Measurements from ENCODE around the gene DCANP1. TPM values are rescaled to one million over a fixed set of nuclear protein-coding genes. Genes with fewer than 3 reads are reported as not detected.

DCANP1 gene
- total and polyA plus RNA-seq, 9 of the 15 experiments (the other 6 are each of a cell fraction or from before 2014, with no cell fraction given) = not detected

DNA sequence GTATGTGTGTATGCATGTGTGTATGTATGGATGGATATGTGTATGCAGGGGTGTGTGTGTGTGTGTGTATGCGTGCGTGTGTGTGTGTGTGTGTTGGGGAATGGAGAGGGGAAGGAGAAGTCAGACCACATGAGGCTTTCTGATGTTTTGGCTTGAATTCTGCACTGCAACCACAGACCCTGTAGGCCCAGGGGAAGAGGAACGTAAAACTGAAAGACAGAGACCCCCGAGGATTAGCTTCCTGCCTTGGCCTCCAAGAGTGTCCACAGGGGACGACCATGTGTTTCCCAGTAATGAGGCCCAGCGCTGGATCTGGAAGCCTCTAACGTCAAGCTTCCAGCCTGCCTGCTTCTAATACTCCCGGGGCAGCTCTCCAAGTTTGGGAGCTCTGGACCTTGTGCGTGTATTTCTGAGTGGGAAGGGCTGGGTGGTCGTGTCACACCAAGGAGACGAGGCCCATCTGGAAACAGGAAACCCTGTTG, 5.8 kb downstream of the DCANP1 start (continued):
- TF ChIP-seq, protein P1, sequence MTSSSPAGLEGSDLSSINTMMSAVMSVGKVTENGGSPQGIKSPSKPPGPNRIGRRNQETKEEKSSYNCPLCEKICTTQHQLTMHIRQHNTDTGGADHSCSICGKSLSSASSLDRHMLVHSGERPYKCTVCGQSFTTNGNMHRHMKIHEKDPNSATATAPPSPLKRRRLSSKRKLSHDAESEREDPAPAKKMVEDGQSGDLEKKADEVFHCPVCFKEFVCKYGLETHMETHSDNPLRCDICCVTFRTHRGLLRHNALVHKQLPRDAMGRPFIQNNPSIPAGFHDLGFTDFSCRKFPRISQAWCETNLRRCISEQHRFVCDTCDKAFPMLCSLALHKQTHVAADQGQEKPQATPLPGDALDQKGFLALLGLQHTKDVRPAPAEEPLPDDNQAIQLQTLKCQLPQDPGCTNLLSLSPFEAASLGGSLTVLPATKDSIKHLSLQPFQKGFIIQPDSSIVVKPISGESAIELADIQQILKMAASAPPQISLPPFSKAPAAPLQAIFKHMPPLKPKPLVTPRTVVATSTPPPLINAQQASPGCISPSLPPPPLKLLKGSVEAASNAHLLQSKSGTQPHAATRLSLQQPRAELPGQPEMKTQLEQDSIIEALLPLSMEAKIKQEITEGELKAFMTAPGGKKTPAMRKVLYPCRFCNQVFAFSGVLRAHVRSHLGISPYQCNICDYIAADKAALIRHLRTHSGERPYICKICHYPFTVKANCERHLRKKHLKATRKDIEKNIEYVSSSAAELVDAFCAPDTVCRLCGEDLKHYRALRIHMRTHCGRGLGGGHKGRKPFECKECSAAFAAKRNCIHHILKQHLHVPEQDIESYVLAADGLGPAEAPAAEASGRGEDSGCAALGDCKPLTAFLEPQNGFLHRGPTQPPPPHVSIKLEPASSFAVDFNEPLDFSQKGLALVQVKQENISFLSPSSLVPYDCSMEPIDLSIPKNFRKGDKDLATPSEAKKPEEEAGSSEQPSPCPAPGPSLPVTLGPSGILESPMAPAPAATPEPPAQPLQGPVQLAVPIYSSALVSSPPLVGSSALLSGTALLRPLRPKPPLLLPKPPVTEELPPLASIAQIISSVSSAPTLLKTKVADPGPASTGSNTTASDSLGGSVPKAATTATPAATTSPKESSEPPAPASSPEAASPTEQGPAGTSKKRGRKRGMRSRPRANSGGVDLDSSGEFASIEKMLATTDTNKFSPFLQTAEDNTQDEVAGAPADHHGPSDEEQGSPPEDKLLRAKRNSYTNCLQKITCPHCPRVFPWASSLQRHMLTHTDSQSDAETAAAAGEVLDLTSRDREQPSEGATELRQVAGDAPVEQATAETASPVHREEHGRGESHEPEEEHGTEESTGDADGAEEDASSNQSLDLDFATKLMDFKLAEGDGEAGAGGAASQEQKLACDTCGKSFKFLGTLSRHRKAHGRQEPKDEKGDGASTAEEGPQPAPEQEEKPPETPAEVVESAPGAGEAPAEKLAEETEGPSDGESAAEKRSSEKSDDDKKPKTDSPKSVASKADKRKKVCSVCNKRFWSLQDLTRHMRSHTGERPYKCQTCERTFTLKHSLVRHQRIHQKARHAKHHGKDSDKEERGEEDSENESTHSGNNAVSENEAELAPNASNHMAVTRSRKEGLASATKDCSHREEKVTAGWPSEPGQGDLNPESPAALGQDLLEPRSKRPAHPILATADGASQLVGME (CRISPR knock-in tag; IDR thresholded peaks at IDR 0.05) = no peak
- TF ChIP-seq ZNF146 (CRISPR knock-in tag; IDR thresholded peaks at IDR 0.05; ENCODE audit: unreplicated experiment) = no peak
- TF ChIP-seq SMC3 (conservative IDR thresholded peaks at IDR 0.05; ENCODE audit: insufficient read depth, low read depth, low read length) = no peak
- TF ChIP-seq ESRRA (IDR thresholded peaks at IDR 0.05; ENCODE audit: borderline replicate concordance, low read depth) = no peak
- no peak for TF ChIP-seq HDAC2 (IDR thresholded peaks at IDR 0.05)
- TF ChIP-seq ZNF175 (CRISPR knock-in tag; IDR thresholded peaks at IDR 0.05; ENCODE audit: low read depth) = no peak
- TF ChIP-seq, protein P2, sequence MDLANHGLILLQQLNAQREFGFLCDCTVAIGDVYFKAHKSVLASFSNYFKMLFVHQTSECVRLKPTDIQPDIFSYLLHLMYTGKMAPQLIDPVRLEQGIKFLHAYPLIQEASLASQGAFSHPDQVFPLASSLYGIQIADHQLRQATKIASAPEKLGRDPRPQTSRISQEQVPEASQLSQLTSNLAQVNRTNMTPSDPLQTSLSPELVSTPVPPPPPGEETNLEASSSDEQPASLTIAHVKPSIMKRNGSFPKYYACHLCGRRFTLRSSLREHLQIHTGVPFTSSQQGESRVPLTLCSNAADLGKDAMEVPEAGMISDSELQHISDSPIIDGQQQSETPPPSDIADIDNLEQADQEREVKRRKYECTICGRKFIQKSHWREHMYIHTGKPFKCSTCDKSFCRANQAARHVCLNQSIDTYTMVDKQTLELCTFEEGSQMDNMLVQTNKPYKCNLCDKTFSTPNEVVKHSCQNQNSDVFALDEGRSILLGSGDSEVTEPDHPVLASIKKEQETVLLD (IDR thresholded peaks at IDR 0.05) = no peak
